HG02678 (cell line): ENCODE measurements around the gene MACO1.
"Not testable (repeated sequence)": the region's sequence is repeated elsewhere in the genome, so short reads cannot be mapped to it uniquely, and the experiment has no call there.

Experiments
- ATAC-seq: cut with Tn5 transposase; IDR thresholded peaks from one replicate; pipeline ENCODE4 v1.9.1; 2021; ENCODE audit warnings: mild to moderate bottlenecking, moderate library complexity; ENCODE audit not compliant: unreplicated experiment

MACO1 gene

GRCh38 chr1:25420715-25421114, 10.0 kb upstream of the MACO1 start, which contains the start of gene RHCE:
Gene RHCE, minus strand, starts transcription at chr1:25420825. Its CDS starts 39 bp downstream, at chr1:25420786.
- not testable (repeated sequence) for ATAC-seq

DNA sequence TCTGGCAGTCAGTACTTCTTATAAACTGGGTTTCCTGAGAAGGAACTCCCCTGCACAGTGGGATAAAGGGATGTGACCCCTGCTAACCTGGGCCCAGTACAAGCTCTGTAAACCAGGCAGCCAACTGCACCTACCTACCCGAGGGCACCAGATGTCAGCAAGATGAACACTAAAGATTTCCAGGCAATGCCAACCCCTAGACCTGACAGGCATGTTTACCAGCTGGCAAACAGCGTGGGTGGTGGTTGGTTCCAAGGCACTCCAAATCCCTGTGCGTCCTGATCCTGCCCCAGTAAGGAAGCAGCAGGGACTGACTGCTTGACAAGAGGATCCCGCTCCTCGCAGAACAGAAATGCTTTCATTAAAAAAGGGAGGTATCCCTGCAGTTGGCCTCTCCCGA, 7.5 kb upstream of the MACO1 start:
- not testable (repeated sequence) for ATAC-seq

DNA sequence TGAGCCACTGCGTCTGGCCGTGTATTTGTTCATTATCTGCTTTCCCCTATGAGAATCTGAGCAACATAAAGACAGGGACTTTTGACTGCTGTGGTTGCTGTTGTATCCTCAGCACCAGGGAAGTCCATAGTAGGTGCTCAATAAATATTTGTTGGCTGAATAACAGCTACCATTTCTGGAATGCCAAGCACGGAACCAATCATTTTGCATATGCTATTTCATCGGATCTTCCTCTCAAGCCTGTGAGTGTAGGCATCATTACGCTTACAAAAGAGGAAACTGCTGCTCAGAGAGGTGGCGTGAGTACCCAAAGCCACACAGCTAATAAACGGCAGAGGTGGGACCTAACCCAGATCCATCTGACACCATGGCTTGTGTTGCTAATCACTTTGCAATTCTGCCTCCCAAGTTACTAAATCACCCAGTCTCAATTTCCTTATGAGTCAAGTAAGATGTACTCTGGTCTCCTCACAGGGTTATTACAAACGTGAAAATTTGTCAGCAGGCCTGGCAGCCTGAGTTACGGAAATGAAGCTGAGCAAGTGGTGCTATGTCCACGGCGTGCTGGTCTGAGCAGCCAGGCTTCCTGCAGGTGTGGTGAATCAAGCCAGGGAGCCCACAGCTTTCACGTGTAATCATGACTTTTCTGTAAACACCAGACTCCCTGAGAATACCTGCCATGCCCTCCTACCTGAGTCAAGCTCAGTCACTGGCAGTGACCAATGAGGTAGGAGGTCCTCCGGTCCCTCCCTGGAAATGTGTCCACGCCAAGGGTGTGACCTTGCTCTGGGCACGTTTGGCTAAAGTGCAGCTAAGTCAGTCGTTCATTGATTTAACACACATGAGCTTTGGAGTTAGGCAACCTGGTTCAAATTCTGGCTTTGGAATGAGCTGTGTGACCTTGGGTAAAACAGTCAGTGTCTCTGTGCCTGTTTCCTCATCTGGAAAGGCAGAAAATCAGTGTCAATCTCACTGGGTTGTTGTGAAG, 5.3 kb upstream of the MACO1 start:
- ATAC-seq: no peak

DNA sequence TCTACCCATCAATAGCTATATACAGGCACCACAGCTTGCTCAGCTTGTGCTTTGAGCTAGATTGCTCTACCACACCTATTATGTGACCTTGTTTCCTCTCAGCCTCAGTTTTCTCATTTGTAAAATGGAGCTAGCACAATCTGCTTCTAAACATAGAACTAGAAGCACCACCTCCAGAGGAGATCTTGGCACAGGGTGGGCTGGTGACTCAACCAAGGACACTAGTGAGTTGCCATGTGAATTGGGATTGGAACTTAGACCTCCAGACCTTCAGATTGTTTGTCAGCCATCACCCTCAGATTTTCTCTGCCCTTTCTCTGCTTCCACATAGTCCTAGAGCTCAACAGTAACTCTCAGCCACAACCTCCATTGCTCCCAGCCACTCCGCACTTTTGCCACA, 3.0 kb upstream of the MACO1 start:
- no peak for ATAC-seq

GRCh38 chr1:25428475-25429166, 2.1 kb upstream of the MACO1 start:
- no peak for ATAC-seq

GRCh38 chr1:25430967-25431881, 527 bp downstream of the MACO1 start:
- peak; percentile 10 for ATAC-seq

DNA sequence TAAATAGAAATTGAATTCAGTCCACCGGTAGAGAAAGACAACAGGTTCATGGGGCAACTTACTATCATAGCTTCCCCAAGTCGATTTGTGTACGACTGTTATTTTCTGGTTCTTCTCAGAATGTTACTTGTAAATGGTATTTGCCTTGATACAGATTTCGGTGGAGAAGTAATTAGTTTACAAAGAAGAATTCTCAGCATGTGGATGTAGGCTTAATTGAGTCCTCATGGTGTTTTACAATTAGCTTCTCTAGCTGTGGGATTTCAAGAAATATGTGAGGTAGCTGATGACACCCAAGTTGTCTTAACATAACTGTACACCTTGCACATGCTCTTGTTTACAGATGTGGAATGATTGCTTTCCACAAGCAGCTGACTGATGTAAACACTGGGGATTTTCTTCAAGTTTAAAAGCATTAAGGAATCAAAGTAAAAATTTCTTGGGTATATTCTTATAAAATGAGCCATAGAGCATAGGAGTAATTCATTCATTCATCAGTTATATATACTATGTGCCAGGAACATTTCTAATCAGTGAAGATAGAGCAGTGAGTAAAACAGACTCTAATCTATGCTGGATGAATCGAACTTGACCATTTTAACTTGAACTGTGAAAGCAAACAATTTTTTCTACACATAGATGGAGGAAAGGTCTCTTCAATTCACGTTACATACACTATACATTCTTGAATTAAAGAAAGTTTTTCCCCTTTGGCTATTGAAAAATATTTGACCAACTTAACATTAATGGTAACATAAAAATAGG, 1.4 kb downstream of the MACO1 start:
- ATAC-seq: no peak

DNA sequence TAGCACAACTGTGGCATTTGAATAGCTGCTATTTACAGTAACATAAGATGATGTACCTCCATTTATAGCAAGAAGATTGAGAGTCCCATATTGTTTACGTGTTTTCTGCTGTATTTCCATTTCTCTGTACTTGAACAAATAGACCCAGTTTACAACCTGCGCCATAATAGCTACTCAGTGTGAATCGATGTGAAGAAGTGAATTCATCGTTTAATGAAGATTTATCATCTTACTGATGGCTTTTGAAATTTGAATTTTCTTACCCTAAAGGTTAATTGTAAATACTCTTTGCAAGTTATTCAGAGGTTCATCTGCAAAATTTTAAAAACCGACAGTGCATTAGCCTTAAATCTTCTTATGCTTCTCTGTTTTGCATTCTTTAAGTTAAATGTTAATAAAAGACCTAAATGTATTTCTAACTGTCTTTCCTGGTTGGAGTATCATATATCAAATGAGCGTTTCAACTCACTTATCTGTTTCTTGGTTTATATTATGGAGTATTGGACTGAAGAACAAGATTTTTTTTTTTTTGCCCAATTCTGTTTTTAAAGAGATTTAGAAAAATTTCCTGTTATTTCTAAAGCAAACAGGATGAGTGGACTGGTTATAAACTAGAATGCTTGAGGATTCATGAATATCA, 2.2 kb downstream of the MACO1 start:
- ATAC-seq: no peak

DNA sequence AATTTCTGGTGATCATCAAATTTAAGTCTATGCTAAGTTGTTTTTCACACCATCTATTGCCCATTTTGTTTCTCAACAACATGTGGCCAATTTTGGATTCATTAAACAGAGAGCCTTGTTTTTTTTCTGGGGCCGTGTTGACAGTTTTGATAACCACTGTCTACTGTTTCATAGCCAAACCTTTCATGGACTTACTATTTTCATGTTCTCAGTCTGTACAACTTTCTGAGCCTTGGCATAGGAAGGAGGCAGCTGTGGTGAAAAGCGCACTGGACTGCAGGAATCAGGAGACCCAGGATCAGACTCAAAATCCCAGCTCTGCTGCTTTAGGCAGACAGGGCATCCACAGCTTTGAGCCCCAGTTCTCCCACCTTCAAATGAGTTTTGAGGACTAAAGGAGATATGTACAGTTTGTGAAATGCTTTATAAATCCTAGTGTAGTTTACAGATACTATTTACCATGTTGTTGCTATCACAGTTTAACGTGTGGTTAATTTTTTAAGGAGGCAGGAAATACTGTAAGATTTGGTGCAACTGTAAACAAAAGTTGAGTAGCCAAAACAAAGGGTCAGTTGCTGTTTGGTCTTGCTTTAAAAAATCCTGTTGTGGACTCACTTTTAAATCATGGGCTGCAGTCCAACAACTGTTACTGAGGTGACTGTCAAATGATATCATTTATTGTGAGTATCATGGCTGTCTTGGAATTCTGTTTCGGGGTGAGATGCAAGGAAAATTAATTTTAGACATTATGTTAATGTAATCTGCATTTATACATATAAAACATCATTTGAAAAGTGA, 2.9 kb downstream of the MACO1 start:
- no peak for ATAC-seq

GRCh38 chr1:25435397-25436108, 4.9 kb downstream of the MACO1 start:
- no peak for ATAC-seq

GRCh38 chr1:25437672-25438071, 7.0 kb downstream of the MACO1 start:
- no peak for ATAC-seq

GRCh38 chr1:25439287-25439686, 8.6 kb downstream of the MACO1 start:
- ATAC-seq: no peak

- no peak for ATAC-seq
These were observed 11.5 kb downstream of the MACO1 start for GRCh38 chr1:25442178-25442577.

- ATAC-seq: no peak
These were observed 12.5 kb downstream of the MACO1 start for GRCh38 chr1:25443030-25443699.

DNA sequence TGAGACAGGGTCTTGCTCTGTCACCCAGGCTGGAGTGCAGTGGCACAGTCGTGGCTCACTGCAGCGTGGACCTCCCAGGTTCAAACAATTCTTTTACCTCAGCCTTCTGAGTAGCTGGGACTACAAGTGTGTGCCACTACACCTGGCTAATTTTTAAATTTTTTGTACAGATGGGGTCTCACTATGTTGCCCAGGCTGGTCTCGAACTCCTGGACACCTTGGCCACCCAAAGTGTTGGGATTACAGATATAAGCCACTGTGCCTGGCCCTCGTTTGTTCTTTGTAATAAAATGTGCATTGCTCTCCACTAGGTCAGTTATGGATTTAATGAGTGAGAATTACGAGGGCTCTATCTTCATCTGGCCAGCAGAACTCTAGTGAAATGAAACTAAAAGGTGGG, 13.9 kb downstream of the MACO1 start:
- ATAC-seq: not testable (repeated sequence)

- ATAC-seq: no peak
These were observed 15.4 kb downstream of the MACO1 start for GRCh38 chr1:25445993-25446538.

DNA sequence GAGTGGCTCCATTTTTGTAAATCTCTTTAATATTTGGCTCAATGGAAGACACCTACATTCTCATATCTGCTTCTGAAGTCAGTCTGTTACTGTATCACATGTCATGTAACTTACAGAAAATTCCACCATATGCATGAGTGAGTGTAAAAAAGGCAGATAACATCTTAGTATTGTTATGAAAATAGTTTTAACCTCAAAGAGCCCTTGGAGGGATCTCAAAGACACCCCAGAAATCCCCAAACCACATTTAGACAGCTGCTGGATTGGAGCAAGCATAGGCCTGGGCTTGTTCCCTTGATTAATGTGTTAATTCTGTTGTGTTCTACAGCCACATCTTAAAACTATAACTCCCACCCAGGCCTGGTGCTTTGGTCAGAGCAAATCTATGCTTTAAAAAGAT, 16.9 kb downstream of the MACO1 start:
- ATAC-seq: no peak
